Femur (tissue), 1 donor: ENCODE data around the gene AGAP1.
A peak's percentile ranks its signal among the peaks of the same experiment; 100 is the strongest.

Source experiments
- DNase-seq: peaks from one replicate; pipeline ENCODE4 v3.0.0-alpha.2; 2017

The AGAP1 gene

DNA sequence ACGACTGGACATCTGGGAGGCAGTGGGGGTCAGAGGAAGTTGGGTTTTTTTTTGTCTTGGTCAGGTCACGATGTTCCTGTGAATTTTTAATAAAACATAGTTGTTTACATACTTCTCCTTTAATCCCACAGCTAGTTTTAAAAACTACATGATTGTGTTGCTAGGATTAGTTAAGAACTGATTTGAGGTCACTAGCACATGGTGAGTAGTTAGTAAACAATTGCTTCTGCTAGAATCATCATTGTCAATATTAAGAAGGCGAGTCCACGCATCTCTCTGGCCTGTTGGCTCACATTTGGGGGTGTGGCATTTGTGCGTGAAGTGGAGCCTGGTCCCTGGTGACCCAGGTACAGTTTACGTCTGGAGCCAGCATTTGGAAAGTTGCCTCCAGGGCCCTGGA lies 59.4 kb downstream of the AGAP1 start:
- DNase-seq, result no peak

DNA sequence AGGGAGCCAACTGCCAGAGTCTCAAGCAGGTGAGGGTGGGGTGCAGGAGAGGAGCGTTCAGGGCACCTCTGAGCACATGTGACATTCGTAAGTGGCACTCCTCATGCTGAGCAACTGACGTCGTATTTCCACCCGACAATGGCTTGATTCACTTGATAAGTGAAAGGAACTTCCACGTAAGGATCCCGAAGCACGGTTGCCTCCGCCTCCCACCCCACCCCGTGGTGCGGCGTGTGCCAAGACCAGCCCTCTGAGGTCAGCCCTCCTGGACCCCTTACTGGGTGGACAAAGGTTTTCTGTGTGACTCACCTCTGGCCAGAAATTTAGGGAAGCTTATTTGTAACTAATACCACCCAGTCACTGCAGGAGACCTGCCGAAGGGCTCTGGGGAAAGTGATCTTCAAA lies 59.9 kb downstream of the AGAP1 start:
- no peak for DNase-seq

DNA sequence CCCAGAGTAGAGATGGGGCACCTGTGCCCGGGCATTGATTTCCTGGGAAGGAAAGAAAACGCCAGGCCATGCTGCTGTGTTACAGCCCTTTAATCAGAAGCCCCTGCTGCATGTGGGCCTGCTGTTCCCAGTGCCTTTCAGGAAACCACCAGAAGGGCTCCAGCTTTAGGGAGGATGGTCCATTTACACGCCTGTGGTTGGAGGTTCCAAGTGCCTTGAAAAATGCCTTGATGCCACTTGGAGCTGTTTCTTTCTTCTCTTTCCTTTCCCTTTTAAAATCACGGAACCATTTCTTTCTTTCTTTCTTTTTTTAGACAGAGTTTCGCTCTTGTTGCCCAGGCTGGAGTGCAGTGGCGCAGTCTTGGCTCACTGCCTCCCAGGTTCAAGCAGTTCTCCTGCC lies 60.5 kb downstream of the AGAP1 start:
- DNase-seq, result no peak

DNA sequence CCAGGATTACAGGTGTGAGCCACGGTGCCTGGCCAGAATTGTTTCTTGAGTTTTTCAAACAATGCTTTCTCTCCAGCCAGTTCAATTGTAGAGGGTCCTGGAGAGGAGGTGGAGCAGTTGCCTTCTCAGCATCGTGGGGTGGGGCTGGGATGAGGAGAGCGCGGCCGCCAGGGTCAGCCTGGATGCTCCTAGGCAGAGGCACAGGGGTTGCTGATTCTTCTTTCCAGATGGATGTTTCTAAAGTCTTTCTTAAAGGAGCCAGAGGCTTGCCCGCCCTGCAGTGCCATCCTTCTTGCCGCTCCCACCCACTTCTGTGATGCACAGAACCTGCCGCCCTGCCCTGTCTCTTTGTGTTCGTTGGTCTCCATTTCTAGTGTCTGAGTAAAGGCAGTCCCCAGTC lies 61.1 kb downstream of the AGAP1 start:
- no peak for DNase-seq

DNA sequence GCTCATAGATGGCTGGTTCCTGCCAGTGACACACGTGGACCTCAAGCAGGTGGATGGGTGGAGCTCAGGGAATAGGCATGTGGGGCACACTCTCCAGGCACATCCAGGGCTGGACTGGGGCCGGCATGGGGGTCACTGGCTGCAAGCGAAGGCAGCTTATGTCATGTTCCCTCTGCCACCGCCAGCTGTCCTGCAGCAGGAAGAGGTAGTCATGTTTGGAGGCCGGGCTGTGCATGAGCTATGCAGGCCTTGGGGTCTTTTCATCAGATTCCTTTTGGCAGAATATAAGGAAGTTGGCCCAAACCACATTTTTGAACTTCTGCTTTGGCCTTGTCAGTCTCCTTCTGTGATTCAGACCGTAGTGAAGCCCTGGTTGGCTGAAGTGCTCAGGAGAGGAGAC lies 61.5 kb downstream of the AGAP1 start:
- DNase-seq, result no peak

DNA sequence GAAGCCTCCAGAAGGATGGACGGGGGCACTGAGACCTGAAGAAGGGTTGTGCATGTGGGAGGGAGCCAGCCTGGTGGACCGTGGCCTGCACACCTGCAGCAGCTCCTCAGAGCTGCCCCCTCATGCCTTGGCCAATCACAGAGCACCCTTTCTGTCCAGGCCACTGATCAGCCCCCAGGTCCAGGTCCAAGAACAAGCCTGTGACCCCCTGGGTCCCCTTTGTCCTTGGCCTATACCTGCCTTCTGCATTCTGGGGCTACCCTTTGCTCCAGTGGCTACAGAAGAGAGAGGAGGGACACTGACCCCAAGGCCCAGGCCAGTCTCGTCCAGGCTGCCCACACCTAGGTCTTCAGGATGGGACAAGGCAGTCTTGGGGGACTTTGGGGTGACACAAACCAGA lies 62.2 kb downstream of the AGAP1 start:
- no peak for DNase-seq

DNA sequence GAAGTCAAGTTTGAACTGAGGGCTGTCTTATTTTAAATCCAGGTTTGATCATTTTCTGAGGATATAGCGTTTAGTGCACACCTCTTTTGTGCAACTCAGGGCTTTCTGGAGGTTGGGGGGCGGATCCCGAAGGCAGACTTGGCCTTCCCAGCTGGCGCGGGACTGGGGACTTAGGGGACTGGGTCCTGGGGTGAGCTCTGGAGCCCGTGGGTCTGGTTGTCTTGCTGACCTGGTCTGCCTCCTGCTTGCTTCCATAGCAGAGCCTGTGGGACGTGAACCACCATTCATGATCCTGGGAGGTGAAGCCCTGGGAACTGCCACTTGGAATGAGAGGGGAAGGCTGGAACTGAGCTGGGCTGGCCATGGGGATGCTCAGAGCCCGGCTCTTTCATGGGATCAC lies 63.1 kb downstream of the AGAP1 start:
- DNase-seq, result no peak

DNA sequence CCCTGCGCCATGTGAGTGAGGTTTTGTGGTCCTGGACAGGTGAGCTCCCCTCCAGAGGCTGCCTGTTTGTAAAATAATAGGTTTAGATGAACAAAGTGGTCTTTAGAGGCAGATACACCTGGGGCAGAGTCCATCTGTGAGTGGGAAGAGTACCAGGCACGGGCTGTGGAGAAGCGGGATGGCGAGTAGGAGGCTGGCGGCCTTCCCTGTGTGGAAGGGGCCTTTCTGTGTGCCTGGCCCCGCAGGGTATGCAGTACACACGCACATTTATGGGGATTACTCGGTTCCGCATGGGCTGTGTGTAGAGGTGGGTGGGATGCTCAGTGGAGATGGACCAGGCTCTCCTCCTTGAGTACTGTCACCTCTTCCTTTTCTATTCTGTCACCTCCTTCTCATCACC lies 64.1 kb downstream of the AGAP1 start:
- no peak for DNase-seq

DNA sequence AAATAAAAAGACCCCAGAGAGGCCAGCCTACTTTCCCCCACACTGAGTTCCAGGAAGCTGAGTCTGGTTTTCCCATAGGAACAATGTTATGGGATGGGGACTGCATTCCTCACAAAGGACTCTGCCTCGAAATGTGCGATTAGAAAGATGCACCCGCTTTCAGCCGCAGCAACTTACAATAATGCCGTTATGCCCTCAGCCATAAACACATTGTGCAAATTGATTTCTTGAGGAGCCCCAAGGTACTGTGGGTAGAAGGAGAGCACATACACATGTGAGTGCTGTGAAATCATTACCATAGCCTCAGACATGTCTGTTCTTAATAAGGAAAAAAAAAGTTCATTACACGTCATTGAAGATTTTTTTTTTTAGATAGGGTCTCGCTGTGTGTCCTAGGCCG lies 64.7 kb downstream of the AGAP1 start:
- DNase-seq, result no peak

DNA sequence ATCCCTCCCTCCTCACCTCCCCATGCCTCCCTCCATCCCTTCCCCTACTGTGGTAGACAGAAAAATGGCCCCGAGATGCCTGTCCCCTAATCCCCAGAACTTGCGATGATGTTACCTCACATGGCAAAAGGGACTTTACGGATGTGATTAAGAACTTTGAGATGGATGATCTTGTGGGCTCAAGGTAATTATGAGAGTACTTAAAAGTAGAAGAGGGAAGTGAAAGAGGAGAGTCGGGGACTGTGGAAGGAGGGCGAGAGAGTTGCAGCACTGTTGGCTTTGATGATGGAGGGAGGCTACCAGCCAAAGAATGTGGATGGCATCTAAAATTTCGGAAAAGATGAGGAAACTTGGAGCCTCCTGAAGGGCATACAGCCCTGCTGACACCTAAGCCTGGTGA lies 66.5 kb downstream of the AGAP1 start:
- DNase-seq, result no peak

DNA sequence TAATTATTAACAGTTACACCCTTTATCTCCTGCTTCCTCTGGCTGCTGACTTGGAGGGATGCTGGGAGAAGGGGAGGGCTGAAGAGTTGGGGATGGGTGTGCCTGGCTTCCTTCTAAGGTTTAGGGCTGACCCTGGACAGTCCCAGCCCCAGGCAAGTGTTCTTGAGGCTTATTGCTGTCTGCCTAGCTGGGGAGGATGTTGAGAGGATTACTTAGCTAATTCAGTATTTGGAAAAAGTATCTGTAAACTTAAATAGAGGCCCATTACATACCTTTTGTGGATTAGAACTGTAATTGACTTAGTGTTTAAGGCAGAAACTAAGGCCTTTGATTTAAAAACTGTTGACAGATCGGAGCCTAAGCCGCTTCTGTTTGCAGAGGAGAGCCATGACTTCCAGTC lies 67.6 kb downstream of the AGAP1 start:
- no peak for DNase-seq

DNA sequence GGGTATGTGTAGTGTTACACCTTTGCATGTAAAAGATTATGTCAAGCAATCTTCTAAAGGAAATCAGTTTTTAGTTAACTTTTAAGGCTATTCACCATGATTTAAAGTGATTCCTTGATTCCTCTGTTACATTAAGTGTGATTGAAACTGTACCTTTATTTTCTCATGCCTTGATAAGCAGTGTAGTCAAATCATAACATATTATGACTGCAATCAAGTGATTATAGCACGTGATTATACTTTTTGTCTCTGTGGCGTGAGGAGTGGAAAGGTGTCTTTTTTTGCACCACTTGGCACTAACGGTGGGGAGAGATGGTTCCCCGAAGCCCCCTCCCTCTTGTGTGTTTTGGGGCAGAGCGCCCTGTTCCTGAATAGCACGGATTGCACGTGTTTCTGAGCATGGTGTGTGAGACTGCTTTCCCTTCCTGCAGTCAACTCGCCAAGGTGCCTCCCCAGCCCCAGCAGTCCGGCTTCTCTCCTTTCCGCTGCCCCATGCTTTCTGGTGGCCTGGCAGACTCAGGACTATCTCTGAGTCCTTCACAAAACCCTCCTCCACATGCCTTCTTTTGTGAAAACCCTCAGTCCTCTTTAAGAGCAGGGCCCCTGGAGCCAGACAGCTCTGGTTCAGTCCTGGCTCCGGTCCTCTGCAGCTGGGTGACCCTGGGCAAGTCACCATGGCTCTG lies 68.4 kb downstream of the AGAP1 start:
- DNase-seq, result no peak

DNA sequence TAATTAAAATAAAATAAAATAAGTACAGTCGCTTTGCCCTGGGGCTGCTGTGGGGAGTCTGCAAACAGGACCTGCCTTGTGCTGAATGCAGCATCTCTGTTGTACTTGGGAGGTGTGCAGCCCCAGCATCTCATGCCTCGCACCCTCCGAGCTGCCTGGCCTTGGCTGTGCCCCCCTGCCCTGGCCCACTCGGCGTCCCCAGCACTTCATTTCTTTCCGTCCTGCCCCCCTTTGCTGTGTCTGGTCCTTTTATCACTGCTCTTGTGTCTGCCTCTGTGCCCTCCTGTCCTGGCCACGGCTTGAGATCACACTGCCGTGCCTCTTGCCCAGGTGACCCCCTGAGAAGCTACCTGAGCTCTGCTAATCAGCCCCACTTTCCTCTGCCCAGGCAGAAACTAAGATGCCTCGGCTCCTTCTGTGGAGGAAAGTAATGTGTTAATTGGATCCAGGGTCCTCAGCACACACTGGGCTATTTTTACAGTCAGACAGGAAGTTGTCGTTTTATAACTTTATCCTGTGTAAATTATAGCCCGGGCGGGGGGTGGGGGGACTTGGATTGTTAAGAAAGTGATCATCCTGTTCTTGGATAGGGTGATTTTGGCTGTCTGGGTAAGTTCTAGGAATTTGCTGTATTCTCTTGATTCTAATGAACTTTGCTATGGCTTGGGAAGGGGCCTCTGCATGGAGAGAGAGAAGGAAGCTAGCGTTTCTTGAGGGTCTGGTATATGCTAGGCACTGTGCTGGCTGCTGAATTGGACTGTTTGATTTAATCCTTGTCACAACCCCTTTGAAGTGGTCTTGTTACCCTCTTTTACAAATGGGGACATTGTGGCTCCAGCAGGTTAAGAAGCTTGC lies 69.4 kb downstream of the AGAP1 start:
- DNase-seq, result no peak

DNA sequence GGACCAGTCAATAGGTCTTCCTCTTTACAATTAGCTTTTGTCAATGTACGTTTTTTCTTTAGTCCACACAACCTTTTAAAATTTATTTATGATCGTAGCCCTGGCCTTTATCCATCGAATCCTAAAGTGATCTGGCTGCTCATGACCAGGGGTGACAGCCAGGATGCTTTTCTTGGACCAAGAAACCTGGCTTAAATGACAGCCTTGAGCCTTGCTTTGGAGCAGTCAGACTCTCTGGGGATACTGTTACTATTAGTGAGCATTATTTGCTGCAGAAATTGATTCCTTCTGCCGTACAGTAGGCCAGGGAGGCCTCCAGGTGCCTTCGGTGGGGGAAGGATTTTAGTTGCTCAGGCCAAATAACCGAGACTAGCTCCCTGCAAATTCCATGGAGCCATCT lies 70.2 kb downstream of the AGAP1 start:
- DNase-seq, result peak; percentile 47

DNA sequence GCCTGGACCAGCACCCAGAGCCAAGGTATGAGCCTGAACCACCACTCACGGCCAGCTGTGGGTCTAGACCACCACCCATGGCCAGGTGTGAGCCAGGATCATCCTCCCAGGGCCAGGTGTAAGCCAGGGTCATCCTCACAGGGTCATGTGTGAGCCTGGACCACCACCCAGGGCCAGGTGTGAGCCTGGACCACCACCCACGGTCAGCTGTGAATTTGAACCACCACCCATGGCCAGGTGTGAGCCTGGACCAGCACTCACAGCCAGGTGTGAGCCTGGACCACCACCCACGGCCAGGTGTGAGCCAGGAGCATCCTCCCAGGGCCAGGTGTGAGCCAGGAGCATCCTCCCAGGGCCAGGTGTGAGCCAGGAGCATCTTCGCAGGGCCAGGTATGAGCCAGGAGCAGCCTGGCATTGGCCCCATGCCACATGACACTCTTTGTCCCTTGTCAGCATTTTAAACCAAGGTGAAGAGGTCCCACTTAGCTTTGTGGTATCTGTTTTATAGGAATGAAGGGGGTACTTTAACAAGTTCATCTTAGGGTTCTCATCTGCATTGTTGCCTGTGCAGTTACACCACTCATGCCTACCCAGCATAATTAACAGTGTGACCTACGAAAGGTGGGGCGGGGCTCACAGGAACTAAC lies 71.2 kb downstream of the AGAP1 start:
- no peak for DNase-seq

DNA sequence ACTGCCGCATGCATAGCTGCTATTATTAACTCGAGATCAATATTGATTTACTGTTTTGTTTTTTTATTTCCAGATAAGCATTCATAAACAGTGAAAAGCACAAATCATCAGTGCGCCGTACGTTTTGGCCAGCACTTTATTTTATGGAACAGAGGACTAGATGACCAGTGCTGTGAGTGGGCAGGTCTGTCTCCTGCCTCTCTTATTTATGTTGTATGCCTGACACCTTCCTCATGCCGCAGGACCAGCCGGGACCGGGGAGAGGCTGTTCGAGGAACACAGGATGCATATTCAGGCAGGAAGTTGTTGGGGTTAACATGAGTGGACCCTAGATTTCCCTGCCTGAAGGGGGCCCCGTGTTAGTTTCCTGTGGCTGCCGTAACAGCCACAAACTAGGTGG lies 72.6 kb downstream of the AGAP1 start:
- no peak for DNase-seq

DNA sequence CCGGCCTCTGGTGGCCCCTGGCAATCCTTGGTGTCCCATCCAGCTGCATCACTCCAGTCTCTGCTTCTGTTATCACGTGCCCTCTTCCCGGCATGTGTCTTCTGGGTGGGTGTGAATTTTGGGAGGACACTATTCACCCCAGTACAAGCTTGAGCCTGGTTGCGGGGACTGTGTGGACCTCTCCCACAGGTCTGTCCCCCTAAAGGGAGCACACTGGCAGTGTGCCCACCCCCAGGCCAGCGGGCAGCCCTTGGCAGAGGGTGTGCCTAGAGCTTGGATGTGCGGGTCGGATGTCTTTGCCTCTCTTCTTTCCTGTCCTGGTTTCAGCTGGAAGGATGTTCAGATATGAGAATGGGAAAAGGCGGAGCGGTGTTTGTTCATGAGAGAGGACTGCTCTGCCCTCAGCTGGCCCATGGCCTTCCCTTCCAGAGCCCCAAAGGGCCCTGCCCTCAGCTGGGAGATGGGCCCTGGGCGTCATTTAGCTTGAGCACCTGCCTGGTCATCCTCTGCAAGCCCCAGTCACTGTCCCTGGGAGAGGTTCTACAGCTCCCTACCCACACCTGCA lies 73.2 kb downstream of the AGAP1 start:
- no peak for DNase-seq

DNA sequence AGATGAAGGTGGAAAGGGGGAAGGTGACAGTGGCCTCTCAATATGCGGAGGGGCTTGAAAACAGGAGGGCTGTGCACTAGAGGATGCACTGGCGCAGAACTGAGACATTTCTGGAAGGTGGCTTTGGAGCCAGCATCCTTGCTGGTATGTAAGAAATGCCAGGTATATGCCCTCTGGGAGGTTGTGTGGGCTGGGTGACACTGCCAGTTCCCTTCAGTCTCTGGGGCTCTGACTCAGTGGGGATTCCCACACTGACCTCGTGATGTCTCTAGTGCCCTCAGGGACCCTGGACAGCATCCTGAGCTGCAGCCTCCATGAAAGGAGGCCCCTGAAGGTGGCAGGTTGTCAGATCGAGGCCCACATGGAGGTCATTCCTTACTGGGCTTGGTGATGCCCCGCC lies 74.0 kb downstream of the AGAP1 start:
- DNase-seq, result no peak

DNA sequence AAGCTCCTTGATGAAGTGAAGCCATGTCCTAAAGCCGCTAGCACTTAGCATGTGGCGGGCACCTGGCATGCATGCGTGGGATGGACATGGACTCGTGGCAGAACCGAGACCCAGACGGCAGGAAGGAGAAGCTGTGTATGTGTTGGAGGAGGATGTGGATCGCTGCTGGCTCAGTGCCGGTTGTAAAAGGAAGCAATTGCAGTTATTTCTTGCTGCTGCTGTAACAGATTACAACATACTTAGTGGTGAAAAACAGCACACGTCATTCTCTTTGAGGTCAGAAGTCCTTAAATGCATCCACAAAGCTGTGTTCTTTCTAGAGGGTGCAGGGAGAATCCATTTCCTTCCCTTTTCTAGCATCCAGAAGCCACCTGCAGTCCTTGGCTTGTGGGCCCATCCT lies 74.6 kb downstream of the AGAP1 start:
- DNase-seq, result no peak

DNA sequence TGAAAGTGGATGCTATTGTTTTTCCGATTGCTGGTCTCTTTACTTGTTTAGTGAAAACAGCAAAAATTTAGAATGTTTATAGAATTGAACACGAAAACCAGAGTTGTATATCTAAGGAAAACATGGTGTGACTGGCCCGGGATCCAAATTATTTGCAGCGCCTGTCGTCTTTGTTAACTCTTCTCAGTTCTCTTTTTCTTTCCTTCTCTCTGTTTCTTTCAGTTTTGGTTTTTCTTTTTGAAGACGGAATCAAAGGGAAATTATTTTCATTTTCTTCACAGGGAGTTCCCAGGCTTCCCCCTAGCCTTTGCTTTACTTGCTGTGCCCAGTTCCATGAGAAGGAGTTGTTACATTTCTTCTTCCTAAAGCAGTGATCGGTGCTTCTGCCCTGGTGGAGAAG lies 76.0 kb downstream of the AGAP1 start:
- DNase-seq, result no peak

DNA sequence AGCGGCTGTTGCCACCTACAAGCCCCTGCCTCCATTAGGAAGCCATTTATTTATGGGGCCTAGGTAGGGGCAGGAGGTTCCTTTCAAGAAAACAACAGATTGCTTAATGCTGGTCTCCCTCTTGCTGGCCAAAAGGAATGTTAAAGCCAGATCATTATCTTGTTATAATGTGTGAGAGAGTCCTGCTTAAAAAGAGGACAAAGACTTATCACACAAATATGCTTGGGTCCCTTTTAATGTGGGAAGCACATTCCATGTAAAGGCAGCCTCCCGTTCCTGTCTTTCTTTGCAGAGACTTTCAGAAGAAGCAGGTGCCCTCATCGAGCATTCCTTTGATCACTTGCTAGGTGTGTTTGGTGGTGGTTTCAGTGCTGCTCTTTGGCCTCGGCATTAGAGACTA lies 76.4 kb downstream of the AGAP1 start:
- DNase-seq, result no peak

DNA sequence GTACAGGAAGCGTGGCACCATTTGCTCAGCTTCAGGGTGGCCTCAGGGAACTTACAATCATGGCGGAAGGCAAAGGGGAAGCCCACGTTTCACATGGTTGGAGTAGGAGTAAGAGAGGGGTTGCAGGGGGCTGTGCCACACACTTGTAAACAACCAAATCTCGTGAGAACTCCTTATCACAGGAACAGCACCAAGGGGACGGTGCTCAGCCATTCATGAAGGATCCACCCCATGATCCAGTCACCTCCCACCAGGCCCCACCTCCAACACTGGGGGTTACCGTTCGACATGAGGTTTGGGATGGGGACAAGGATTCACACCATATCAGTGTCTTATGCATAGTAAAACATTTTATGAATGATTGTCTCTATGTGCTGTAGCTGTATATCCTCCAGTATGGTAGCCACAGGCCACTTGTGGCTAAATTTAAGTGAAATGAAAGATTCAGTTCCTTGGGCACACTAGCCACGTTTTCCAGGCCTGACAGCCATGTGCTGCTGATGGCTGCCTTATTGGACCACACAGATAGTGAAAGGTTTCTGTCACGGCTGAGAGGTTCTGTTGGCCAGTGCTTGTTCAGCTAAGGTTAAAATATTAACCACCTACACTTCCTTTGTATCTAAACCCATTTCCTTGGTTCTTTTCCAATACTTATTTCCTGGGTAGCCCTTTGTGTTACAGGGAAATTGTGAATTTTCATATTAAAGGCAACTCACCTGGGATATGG lies 77.3 kb downstream of the AGAP1 start:
- DNase-seq, result no peak

DNA sequence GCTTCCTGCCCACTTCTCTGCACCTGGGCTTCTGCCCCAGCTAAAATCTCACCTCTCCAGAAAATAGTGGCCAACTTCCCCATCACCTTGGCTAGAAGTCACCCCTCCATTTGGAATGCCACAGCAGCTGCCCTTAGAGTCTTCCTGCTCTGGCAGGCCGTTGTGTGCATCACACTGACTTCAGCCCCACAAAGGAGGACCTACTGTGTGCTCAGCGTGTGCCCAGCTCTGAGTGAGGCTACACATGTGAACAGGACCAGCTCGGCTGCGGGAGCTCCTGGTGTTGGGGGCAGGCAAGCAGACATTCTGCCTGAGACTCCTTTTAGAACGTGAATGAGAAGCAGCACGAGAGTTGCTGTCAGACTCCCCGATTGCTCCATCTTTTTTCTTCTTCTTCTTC lies 78.7 kb downstream of the AGAP1 start:
- DNase-seq, result no peak
